ENCODE measurements around the gene MCEE.
A peak's percentile ranks its signal among the peaks of the same experiment; 100 is the strongest.

The MCEE gene

GRCh38 chr2:71082402-71083252 is 47.4 kb downstream of the MCEE start:
- DNase-seq (ENCODE audit: low spot score), result no peak

GRCh38 chr2:71078624-71079023 is 51.4 kb downstream of the MCEE start:
- no peak for DNase-seq (ENCODE audit: low spot score)

GRCh38 chr2:71074893-71075395 is 55.1 kb downstream of the MCEE start:
- no peak for DNase-seq (ENCODE audit: low spot score)

GRCh38 chr2:71073475-71073874 is 56.6 kb downstream of the MCEE start:
- no peak for DNase-seq (ENCODE audit: low spot score)

- DNase-seq (ENCODE audit: low spot score), result no peak
Observed at GRCh38 chr2:71072492-71072891, 57.5 kb downstream of the MCEE start.

- DNase-seq (ENCODE audit: low spot score), result peak; percentile 34
Observed at GRCh38 chr2:71071681-71072398, 58.2 kb downstream of the MCEE start.

- peak; percentile 19 for DNase-seq (ENCODE audit: low spot score)
Observed at GRCh38 chr2:71070294-71071093, 59.5 kb downstream of the MCEE start.

GRCh38 chr2:71069376-71069775 is 60.7 kb downstream of the MCEE start:
- DNase-seq (ENCODE audit: low spot score), result no peak

- DNase-seq (ENCODE audit: low spot score), result peak; percentile 98
Observed at GRCh38 chr2:71068218-71069035, 61.6 kb downstream of the MCEE start, which contains the start of gene NAGK. Gene NAGK (plus strand): TSS chr2:71068648. CDS start chr2:71068684, 36 bp downstream.

GRCh38 chr2:71067567-71068217 is 62.3 kb downstream of the MCEE start:
- no peak for DNase-seq (ENCODE audit: low spot score)

GRCh38 chr2:71066856-71067255 is 63.2 kb downstream of the MCEE start:
- DNase-seq (ENCODE audit: low spot score), result peak; percentile 12

GRCh38 chr2:71064754-71065621 is 65.0 kb downstream of the MCEE start:
- no peak for DNase-seq (ENCODE audit: low spot score)

- DNase-seq (ENCODE audit: low spot score), result no peak
Observed at GRCh38 chr2:71064110-71064611, 65.9 kb downstream of the MCEE start.

GRCh38 chr2:71063216-71063615 is 66.8 kb downstream of the MCEE start:
- no peak for DNase-seq (ENCODE audit: low spot score)

GRCh38 chr2:71060871-71061270 is 69.2 kb downstream of the MCEE start:
- DNase-seq (ENCODE audit: low spot score), result no peak

GRCh38 chr2:71060211-71060610 is 69.8 kb downstream of the MCEE start:
- no peak for DNase-seq (ENCODE audit: low spot score)

Data from hematopoietic multipotent progenitor cell treated with erythropoietin and hydrocortisone succinate and interleukin-3 and kit ligand, for 17 days (in vitro differentiated cells).